Aorta (tissue), 5 donors: ENCODE data around the gene FAM193B. TPM values are rescaled to one million over a fixed set of nuclear protein-coding genes. Genes with fewer than 3 reads are reported as not detected.

Experiments used
- ATAC-seq: fragments of 200-7000 bp; cut with Tn5 transposase; one replicate; pipeline ENCODE4 v1.9.1; 2022; ENCODE audit warnings: moderate library complexity; ENCODE audit not compliant: low FRiP score
- DNase-seq, 2 donors: peaks; one replicate each; pipeline ENCODE4 v3.0.0-alpha.2; 2020
- H3K27ac ChIP-seq, 2 donors: one replicate each; pipeline ENCODE4 v1.5.1; 2013; ENCODE audit warnings: low read length in 2 of 2, mild to moderate bottlenecking in 2 of 2, moderate library complexity in 2 of 2, control low read depth in 1 of 2, inconsistent platforms in 1 of 2, low read depth in 1 of 2
- H3K27me3 ChIP-seq, 2 donors: one replicate each; pipeline ENCODE4 v1.6.1; 2013; ENCODE audit warnings: control low read depth in 1 of 2, low read length in 1 of 2, mild to moderate bottlenecking in 1 of 2, moderate library complexity in 1 of 2; ENCODE audit not compliant: insufficient read depth in 2 of 2, control insufficient read depth in 1 of 2
- H3K36me3 ChIP-seq, 2 donors: one replicate each; pipeline ENCODE4 v1.6.1; 2013; ENCODE audit warnings: control low read depth in 1 of 2, low read length in 1 of 2, mild to moderate bottlenecking in 1 of 2; ENCODE audit not compliant: insufficient read depth in 2 of 2, control insufficient read depth in 1 of 2
- H3K4me1 ChIP-seq, 2 donors: one replicate each; pipeline ENCODE4 v1.6.1; 2013; ENCODE audit warnings: low read length in 2 of 2, control low read depth in 1 of 2, mild to moderate bottlenecking in 1 of 2, moderate library complexity in 1 of 2; ENCODE audit not compliant: insufficient read depth in 2 of 2, control insufficient read depth in 1 of 2
- H3K4me3 ChIP-seq, 2 donors: one replicate each; pipeline ENCODE4 v1.5.1; 2013; ENCODE audit warnings: low read length in 2 of 2, control low read depth in 1 of 2, mild to moderate bottlenecking in 1 of 2
- H3K9me3 ChIP-seq: one replicate; pipeline ENCODE4 v1.6.1; 2013; ENCODE audit warnings: mild to moderate bottlenecking, low read length; ENCODE audit not compliant: control insufficient read depth
- WGBS, 2 donors: extraction: QIAGEN DNeasy Blood & Tissue Kit; methylation state at CpG; one replicate each; pipeline ENCODE4 v1.1.7; 2013; 5-methylcytosine and 5-hydroxymethylcytosine counted together
- intact Hi-C, 2 donors: fragments of 100-400 bp; cut with DNase I; formaldehyde crosslinking; loops; one replicate each; pipeline versions ENCODE4 v1.14.2 to v1.15.0; 2022
- polyA plus RNA-seq, 2 donors: library from polyadenylated mRNA; stranded (reverse); fragments of 200-250 nt; gene quantifications; one replicate each; pipeline ENCODE4 v1.2.3, GENCODE V29; 2013
- total RNA-seq, 2 donors: library from RNA; stranded (reverse); fragmentation: NEBNext Ultra II Directional; extraction: Animal tissue kit (Norgen Biotek cat#: 25700); gene quantifications; one replicate each; pipeline ENCODE4 v1.2.1, GENCODE V29; 2021
- donor health status: healthy with polysubstance abuse.
- donor health status: Bipolar disorder and iron deficiency.
- donor health status: DM: no; HTN: no; CAD: no.
- donor health status: DM: no; HTN: no; CAD: no.
- donor health status: DM: yes; HTN: yes; CAD: no.

FAM193B gene
- total and polyA plus RNA-seq, 4 donors: 49.5 to 533 (median 90.0) TPM

DNA sequence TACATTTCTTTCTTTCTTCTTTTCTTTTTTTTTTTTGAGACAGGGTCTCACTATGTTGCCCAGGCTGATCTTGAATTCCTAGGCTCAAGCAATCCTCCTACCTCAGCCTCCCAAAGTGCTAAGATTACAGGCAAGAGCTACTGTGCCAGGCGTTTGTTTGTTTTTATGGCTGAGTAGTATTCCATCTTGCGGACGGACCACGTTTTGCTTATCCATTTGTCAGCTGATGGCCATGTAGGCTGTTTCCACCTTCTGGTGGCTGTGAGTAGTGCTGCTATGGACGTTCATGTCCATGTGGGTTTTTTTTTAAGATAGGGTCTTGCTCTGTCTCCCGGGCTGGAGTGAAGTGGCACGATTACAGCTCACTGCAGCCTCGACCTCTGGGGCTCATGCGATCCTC is 47.2 kb downstream of the FAM193B start:
- Histone ChIP-seq H3K36me3 (no peaks in the 10 kb centered on the region), H3K4me3 (no peak overlapping the region), H3K4me1 (no peaks in the 10 kb centered on the region), H3K27me3 (no peaks in the 10 kb centered on the region), H3K27ac (no peak overlapping the region), H3K9me3 (no peaks in the 10 kb centered on the region)
- intact Hi-C loops: no loop called here
- WGBS, 2 donors: 83 to 84% methylated on average over 9 of the region's 9 CpGs
- DNase-seq (no peak), ATAC-seq (no peak)

DNA sequence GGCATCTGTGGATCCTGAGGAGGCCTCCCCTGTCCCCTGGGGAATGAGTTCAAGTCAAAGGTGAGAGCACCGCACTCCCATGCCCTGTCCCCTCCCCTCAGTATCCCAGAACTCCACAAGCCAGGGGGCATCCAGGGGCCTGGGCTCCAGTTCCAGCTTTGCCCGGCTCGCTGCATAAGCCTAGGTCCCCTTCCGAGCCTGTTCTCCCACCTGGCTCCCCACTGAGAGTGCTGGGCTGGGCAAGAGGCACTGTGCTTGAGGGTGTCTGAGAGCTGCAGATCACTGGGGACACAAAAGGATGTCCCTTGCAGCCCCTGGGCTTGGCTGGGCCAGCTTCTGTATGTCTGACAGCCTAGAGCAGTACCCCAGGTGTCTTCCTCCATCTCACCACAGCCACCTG is 49.3 kb downstream of the FAM193B start:
- DNase-seq (peak in 1 of 2 donors; percentile 68), ATAC-seq (no peak)
- Histone ChIP-seq H3K9me3 (no peaks in the 10 kb centered on the region), H3K4me3 (no peak overlapping the region), H3K27ac (no peak overlapping the region), H3K36me3 (no peaks in the 10 kb centered on the region), H3K27me3 (no peaks in the 10 kb centered on the region), H3K4me1 (no peaks in the 10 kb centered on the region)
- intact Hi-C loops: no loop called here
- WGBS, 2 donors: 94 to 100% methylated on average over 4 of the region's 4 CpGs

DNA sequence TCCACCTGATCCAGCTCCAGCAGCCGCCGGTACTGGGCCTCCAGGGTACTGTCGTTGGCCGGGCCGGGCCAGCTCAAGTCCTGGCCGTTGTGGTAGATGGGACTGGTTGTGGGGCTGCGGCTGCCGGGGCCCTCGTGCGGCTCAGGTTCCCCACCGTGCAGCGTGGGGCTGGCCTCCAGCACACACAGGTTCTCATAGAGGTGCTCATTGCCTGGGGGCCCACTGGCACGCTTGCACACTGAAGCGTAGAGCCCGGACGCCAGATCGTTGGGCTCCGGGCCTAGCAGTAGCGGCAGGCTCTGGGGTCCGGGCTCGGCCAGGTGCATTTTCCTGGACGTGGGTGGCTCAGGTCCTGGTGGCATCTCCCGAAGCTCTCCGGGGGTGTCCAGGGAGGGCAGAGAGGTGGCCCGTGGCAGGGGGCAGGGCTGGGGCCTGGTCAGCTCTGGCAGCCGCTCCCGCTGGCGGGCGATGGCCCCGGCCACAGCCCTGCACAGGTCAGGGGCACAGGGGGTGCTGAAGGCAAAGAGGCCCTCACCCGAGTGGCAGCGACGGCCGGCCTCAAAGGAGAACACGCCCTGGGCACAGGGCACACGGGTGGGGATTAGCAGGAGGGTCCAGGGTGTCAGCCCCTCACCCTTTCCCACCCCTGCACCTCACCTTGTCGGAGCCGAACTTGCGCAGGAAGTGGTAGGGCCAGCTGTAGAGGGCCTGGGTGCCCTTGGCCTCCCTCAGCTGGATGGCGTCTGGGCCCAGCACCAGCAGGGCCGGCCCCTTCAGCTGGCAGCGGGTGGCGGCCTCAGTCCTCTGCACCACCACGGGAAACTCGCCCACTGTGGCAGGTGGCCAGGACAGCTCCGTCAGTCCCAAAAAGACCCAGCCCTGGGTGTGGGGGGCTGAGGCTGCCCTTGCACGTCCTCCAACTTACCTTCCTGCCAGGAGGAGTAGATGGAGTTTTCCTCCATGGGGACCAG is 50.0 kb downstream of the FAM193B start:
- WGBS, 2 donors: 89 to 90% methylated on average over 47 of the region's 47 CpGs
- Histone ChIP-seq H3K4me1 (no peaks in the 10 kb centered on the region), H3K9me3 (no peaks in the 10 kb centered on the region), H3K27me3 (no peaks in the 10 kb centered on the region), H3K36me3 (no peaks in the 10 kb centered on the region), H3K4me3 (no peak overlapping the region), H3K27ac (no peak overlapping the region)
- no peak for ATAC-seq
- peak in 1 of 2 donors; percentile 46 for DNase-seq
- intact Hi-C loops: loop anchor here in 1 of 2 donors (5.0 kb wide), 1 partner anchor 112 kb away; no protein-coding TSS in a partner anchor

DNA sequence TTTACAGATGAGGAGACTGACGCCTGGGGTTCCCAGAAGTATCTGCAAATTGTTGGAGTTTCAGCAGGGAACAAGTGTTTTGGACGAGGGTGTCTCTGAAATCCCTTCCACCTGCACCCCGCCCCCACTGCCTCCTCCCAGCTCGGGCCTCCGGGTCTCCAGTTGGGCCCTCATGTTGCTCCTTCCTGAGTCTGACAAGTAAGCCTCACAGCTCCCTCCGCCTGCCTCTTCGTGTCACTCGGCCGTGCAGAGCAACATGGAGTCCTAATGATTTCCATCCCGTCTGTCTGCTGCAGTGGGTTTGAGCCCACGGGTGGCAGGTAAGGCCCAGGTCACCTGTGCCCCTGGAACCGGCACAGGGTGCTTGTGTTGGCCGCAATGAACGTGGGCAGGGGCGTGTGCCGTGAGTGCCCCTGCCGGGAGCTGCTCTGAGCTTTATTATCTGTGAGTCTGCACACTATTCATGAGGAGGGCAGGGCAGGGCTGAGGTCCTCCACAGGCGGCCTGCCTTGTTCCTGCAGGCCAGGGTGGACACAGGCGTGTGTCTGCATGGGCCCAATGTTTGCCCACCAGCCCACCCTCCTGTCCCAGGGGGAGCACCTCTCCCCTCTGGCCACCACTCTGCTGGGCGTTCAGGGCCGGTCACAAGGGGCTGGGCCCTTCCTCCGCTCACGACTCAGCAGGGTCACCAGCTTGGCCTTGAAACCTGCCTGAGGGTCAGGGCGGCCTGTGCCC is 50.8 kb downstream of the FAM193B start:
- H3K27ac ChIP-seq: no peak overlapping the region
- no peaks in the 10 kb centered on the region for H3K36me3 ChIP-seq
- H3K27me3 ChIP-seq: no peaks in the 10 kb centered on the region
- no peaks in the 10 kb centered on the region for H3K9me3 ChIP-seq
- 89 to 90% methylated on average over 24 of the region's 24 CpGs for WGBS, 2 donors
- no peaks in the 10 kb centered on the region for H3K4me1 ChIP-seq
- ATAC-seq (no peak), DNase-seq (no peak)
- intact Hi-C loops: loop anchor here in 1 of 2 donors (5.0 kb wide), 1 partner anchor 111 kb away; no protein-coding TSS in a partner anchor
- H3K4me3 ChIP-seq: no peak overlapping the region

DNA sequence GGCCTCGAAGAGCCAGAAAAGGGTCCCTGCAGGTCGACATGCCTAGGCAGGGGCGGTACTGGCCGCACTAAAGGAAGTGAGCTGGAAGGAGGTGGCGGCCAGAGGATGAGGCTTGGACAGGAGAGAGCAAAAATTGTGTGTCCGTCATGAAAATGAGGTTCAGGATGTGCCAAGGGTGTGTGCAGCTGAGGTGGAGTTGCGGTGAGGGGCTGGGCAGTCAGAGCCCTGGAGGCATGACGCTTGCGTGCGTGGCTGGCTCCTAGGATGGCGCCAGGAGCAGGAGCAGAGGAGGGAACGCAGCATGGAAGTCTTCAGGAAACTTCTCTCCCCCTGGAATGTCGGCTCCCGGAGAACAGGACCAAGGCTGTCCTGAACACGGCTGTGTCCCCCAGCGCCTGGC is 51.5 kb downstream of the FAM193B start:
- 85% methylated on average over 16 of the region's 16 CpGs for WGBS, 2 donors
- no peaks in the 10 kb centered on the region for H3K36me3 ChIP-seq
- H3K4me3 ChIP-seq: no peak overlapping the region
- no peaks in the 10 kb centered on the region for H3K27me3 ChIP-seq
- ATAC-seq (no peak), DNase-seq (no peak)
- no peaks in the 10 kb centered on the region for H3K4me1 ChIP-seq
- no peaks in the 10 kb centered on the region for H3K9me3 ChIP-seq
- intact Hi-C loops: loop anchor here in 1 of 2 donors (5.0 kb wide), 1 partner anchor 111 kb away; no protein-coding TSS in a partner anchor
- no peak overlapping the region for H3K27ac ChIP-seq

DNA sequence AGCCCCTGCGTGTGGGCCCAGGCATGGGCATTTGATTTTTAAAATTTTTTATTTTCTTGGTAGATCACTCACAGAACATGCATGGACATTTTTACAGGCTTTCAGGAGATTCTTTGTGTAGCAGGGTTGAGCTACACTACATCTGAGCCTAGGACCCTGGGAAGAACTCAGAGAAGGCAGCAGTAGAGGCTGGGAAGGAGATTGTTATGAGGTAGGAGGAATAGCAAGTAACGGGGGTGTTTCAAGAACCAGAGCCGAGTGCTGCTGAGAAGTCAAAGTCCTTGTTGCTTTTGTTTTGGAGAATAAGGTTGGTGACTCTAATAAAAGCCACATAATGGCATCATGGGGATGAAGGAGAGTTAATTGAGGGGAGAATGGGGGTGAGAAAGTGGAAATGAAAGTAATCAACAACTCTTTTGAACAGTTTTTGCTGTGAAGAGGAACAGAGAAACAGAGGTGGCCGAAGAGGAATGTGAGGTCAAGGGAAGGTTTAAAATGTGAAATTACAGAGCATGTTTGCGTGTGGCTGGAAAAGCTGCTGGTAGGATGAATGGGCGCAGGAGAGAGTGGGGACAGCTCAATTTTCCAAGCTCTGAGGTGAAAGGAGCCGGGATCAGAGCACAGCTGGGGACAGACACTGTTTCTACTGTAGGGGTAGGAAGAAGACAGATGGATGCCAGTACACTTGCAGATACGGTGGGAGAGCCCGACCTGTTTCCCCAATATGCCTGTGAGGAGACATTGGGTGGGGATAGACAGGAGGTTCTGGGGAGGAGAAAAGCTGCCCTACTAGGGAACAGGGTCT is 52.3 kb downstream of the FAM193B start:
- Histone ChIP-seq H3K9me3 (no peaks in the 10 kb centered on the region), H3K4me3 (no peak overlapping the region), H3K27ac (no peak overlapping the region), H3K4me1 (no peaks in the 10 kb centered on the region), H3K27me3 (no peaks in the 10 kb centered on the region), H3K36me3 (no peaks in the 10 kb centered on the region)
- intact Hi-C loops: loop anchor here (1.0 to 5.0 kb wide), 2 partner anchors 110 to 112 kb away; no protein-coding TSS in a partner anchor
- DNase-seq (no peak), ATAC-seq (no peak)
- 66 to 71% methylated on average over 9 of the region's 9 CpGs for WGBS, 2 donors

DNA sequence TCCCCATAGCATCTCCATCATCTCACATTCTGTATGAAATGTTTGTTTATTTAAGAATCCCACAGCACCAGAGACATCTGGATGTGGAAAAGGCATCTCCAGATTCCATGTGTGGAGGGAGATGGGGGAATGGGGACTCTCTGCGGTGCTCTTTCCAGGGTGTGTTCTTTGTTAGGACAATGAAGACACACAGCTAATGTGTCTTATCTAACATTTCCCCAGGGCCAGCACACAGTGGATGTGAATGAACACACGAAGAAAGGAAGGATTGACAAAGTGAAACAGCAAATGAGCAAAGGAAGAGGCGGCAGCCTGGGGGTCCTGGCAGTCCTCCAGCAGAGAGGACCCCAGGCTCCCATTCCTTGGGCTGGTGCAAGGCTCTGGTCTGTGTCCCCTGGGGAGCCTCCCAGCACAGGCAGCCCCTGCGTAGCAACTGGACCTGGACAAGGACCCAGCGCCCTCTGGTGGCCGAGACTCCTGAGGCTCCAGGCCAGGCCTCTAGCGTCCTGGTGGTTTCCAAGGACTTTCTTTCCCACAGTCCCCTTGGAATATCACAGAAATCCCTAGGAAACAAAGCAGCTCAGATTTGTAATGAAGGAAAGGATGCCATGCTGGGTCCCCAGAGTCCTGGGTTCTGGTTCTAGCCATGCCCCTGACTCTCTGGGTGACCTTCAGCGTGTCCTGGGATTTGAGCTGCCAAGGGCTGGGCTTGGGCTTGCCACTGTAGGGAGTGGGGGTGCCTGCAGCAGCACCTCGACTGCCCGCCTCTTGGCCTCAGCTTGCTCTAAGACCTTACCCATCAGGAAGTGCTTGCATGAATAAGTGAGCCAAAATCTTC is 53.5 kb downstream of the FAM193B start:
- no peak overlapping the region for H3K4me3 ChIP-seq
- DNase-seq: peak; percentile 94 to 99
- H3K27me3 ChIP-seq: no peaks in the 10 kb centered on the region
- no peaks in the 10 kb centered on the region for H3K36me3 ChIP-seq
- no peak overlapping the region for H3K27ac ChIP-seq
- no peaks in the 10 kb centered on the region for H3K9me3 ChIP-seq
- H3K4me1 ChIP-seq: no peaks in the 10 kb centered on the region
- ATAC-seq: peak; percentile 55
- intact Hi-C loops: loop anchor here (1.0 to 5.0 kb wide), 2 partner anchors 109 to 111 kb away; no protein-coding TSS in a partner anchor
- WGBS, 2 donors: 14 to 17% methylated on average over 10 of the region's 10 CpGs
